HepG2 (cell line): ENCODE measurements around the gene SEMA4C. TPM values are rescaled to one million over a fixed set of nuclear protein-coding genes. Genes with fewer than 3 reads are reported as not detected.
A peak's percentile ranks its signal among the peaks of the same experiment; 100 is the strongest.

Experiments
- ATAC-seq: fragments of 200-7000 bp; cut with Tn5 transposase; 3 replicates; pipeline ENCODE4 v1.9.1; 2020; ENCODE audit warnings: mild to moderate bottlenecking, moderate library complexity
- BruUV-seq: library from RNA; stranded (reverse); fragments of 400-500 nt; replicated peaks from 2 replicates; lab custom pipeline; 2021; lab: Mats Ljungman, UMichigan
- CTCF ChIA-PET: fragments of 300-600 bp; formaldehyde crosslinking; extraction: SDS; loops from one replicate; lab custom pipeline; 2021; ENCODE audit warnings: low total read pairs, inconsistent platforms, low intra/inter-chr PET ratio; lab: Yijun Ruan, JAX
- POLR2A ChIA-PET: fragments of 350-600 bp; sonication (Branson Sonifier 250); formaldehyde crosslinking; loops from one replicate; lab custom pipeline; 2020; ENCODE audit warnings: antibody characterized with exemption, inconsistent platforms; lab: Yijun Ruan, JAX
- DNase-seq: peaks from one replicate; pipeline ENCODE4 v3.0.0-alpha.2; 2015; ENCODE audit warnings: low spot score
- FAIRE-seq: peaks from 3 replicates; lab custom pipeline; 2011; peaks lifted over from hg19 to GRCh38; lab: Jason Lieb, UNC
- H2AFZ ChIP-seq: one replicate; pipeline ENCODE4 v1.6.1; 2011; ENCODE audit warnings: low read length, inconsistent platforms
- H3K27ac ChIP-seq: fragments of 300-600 bp; 3 replicates; pipeline ENCODE4 v1.8.0; 2011; ENCODE audit warnings: mixed run types, mild to moderate bottlenecking, mixed read lengths, low read length, inconsistent platforms; ENCODE audit not compliant: insufficient read depth; ENCODE audit errors: extremely low read length
- H3K27me3 ChIP-seq, 2 experiments: fragments of 200-600 bp in 1 of 2; 2 replicates in 1 of 2; 3 replicates in 1 of 2; pipeline versions ENCODE4 v1.6.0 to v1.8.0; 2011; ENCODE audit warnings: low read length in 2 of 2, mild to moderate bottlenecking in 2 of 2, moderate library complexity in 2 of 2, inconsistent platforms in 1 of 2; ENCODE audit not compliant: insufficient read depth in 2 of 2, control insufficient read depth in 1 of 2
- H3K36me3 ChIP-seq, 2 experiments: fragments of 200-600 bp in 1 of 2; replicated peaks in 1 of 2; 2 replicates in 1 of 2; 3 replicates in 1 of 2; pipeline versions ENCODE4 v1.5.1 to v1.8.0; 2011; ENCODE audit warnings: low read length in 2 of 2, inconsistent platforms in 1 of 2; ENCODE audit not compliant: insufficient read depth in 2 of 2, control insufficient read depth in 1 of 2
- H3K4me1 ChIP-seq: 2 replicates; pipeline ENCODE4 v1.5.1; 2012; ENCODE audit warnings: low read length, inconsistent platforms; ENCODE audit not compliant: insufficient read depth
- H3K4me2 ChIP-seq: 2 replicates; pipeline ENCODE4 v1.6.0; 2011; ENCODE audit warnings: low read depth, low read length, inconsistent platforms
- H3K4me3 ChIP-seq, 3 experiments: fragments of 200-600 bp in 1 of 3; sonication (generic), shearing (Covaris generic) in 1 of 3; replicated peaks in 1 of 3; 2 replicates each; pipeline ENCODE4 v1.5.1; 2011 to 2016; ENCODE audit warnings: low read length in 3 of 3, inconsistent platforms in 2 of 3, low read depth in 2 of 3, mild to moderate bottlenecking in 2 of 3, control low read depth in 1 of 3, mixed read lengths in 1 of 3; ENCODE audit not compliant: insufficient read depth in 1 of 3
- H3K79me2 ChIP-seq: one replicate; pipeline ENCODE4 v1.6.1; 2011; ENCODE audit warnings: low read length, inconsistent platforms; ENCODE audit not compliant: insufficient read depth
- H3K9ac ChIP-seq: 2 replicates; pipeline ENCODE4 v1.6.0; 2011; ENCODE audit warnings: mild to moderate bottlenecking, low read depth, low read length, inconsistent platforms; ENCODE audit not compliant: insufficient read depth
- H3K9me3 ChIP-seq: 2 replicates; pipeline ENCODE4 v1.5.1; 2012; ENCODE audit warnings: mild to moderate bottlenecking, low read length
- H4K20me1 ChIP-seq: 2 replicates; pipeline ENCODE4 v1.6.0; 2011; ENCODE audit warnings: inconsistent platforms, mild to moderate bottlenecking, low read length, moderate library complexity; ENCODE audit not compliant: insufficient read depth
- CENPX ChIP-seq: sonication (generic); formaldehyde crosslinking; IDR thresholded peaks from 2 replicates; pipeline ENCODE4 v1.9.0; 2021; ENCODE audit warnings: mild to moderate bottlenecking, missing genetic modification reagents, moderate library complexity
- CSRNP2 ChIP-seq: sonication (generic); formaldehyde crosslinking; conservative IDR thresholded peaks from 2 replicates; pipeline ENCODE4 v1.8.0; 2022; ENCODE audit warnings: low read depth, missing genetic modification reagents
- ELF1 ChIP-seq: sonication (generic); formaldehyde crosslinking; IDR thresholded peaks from 2 replicates; pipeline ENCODE4 v1.4.0; 2020; ENCODE audit warnings: missing genetic modification reagents
- KDM2A ChIP-seq: sonication (generic); formaldehyde crosslinking; IDR thresholded peaks from 2 replicates; pipeline ENCODE4 v1.4.0; 2020; ENCODE audit warnings: low read depth, missing genetic modification reagents, borderline replicate concordance
- NCOA1 ChIP-seq: sonication (generic); formaldehyde crosslinking; IDR thresholded peaks from 2 replicates; pipeline ENCODE4 v1.9.0; 2021; ENCODE audit warnings: missing genetic modification reagents
- RBAK ChIP-seq: sonication (generic); formaldehyde crosslinking; IDR thresholded peaks from 2 replicates; pipeline ENCODE4 v1.5.1; 2020; ENCODE audit warnings: mild to moderate bottlenecking, missing genetic modification reagents
- SP4 ChIP-seq: sonication (generic); formaldehyde crosslinking; IDR thresholded peaks from 2 replicates; pipeline ENCODE4 v1.8.1; 2023; ENCODE audit warnings: mild to moderate bottlenecking, missing genetic modification reagents
- SPEN ChIP-seq: sonication (generic); formaldehyde crosslinking; IDR thresholded peaks from 2 replicates; pipeline ENCODE4 v1.5.1; 2020; ENCODE audit warnings: low read depth, mild to moderate bottlenecking, missing genetic modification reagents
- SRSF1 ChIP-seq: fragments of 200-400 bp; formaldehyde crosslinking; optimal IDR thresholded peaks from 2 replicates; pipeline ENCODE3; 2017; ENCODE audit warnings: mild to moderate bottlenecking, low read depth, low read length, moderate library complexity
- WGBS: methylation state at CpG from one replicate; pipeline ENCODE4 v1.1.6; 2017; ENCODE audit warnings: low lambda C conversion rate; 5-methylcytosine and 5-hydroxymethylcytosine counted together
- in situ Hi-C: cut with HindIII; loops from 2 replicates; pipeline ENCODE4 v1.10.0; 2017; ENCODE audit warnings: low pct_unique_long_range_greater_than_20kb; ENCODE audit not compliant: extremely low pct_ligation_motif_present
- intact Hi-C: fragments of 100-400 bp; cut with micrococcal nuclease; formaldehyde crosslinking; loops from one replicate; pipeline ENCODE4 v1.10.0; 2022; ENCODE audit not compliant: unreplicated experiment
- polyA plus RNA-seq, 8 experiments: library from polyadenylated mRNA; depleted of rRNA in 3 of 8; stranded (reverse) in 7 of 8; unstranded in 1 of 8; fragments of >200 nt; fragmentation: Illumina TruSeq in 4 of 8; extraction: Trizol in 4 of 8; gene quantifications; 2 replicates each; pipeline versions ENCODE4 v1.2.1 to v1.2.3, GENCODE V29; 2011 to 2016; ENCODE audit warnings: low read depth in 4 of 8, missing spikeins in 1 of 8, mixed read lengths in 1 of 8; ENCODE audit not compliant: insufficient read depth in 1 of 8
- total RNA-seq, 5 experiments: library from RNA; depleted of rRNA; stranded (reverse); fragments of >200 nt; fragmentation: Illumina TruSeq; extraction: Trizol; gene quantifications; 2 replicates each; pipeline ENCODE4 v1.2.3, GENCODE V29; 2016; ENCODE audit warnings: low read depth in 1 of 5
- TF ChIP-seq, protein P1 (sequence below): sonication (generic); formaldehyde crosslinking; IDR thresholded peaks from 2 replicates; pipeline ENCODE4 v1.5.0; 2020; ENCODE audit warnings: missing genetic modification reagents
- TF ChIP-seq, protein P2 (sequence below): sonication (generic); formaldehyde crosslinking; IDR thresholded peaks from 2 replicates; pipeline ENCODE4 v1.5.1; 2020; ENCODE audit warnings: missing genetic modification reagents, mild to moderate bottlenecking, borderline replicate concordance
- TF ChIP-seq, protein P3 (sequence below): sonication (generic); formaldehyde crosslinking; IDR thresholded peaks from 2 replicates; pipeline ENCODE4 v1.4.0; 2020; ENCODE audit warnings: low read depth, missing genetic modification reagents
- TF ChIP-seq, protein P4 (sequence below): sonication (generic); formaldehyde crosslinking; IDR thresholded peaks from 2 replicates; pipeline ENCODE4 v1.5.1; 2020; ENCODE audit warnings: mild to moderate bottlenecking, missing genetic modification reagents, moderate library complexity

Gene SEMA4C
- total and polyA plus RNA-seq, 2 of the 13 experiments (the other 11 are each of a cell fraction or from before 2014, with no cell fraction given) = 25.9 to 46.6 TPM

DNA sequence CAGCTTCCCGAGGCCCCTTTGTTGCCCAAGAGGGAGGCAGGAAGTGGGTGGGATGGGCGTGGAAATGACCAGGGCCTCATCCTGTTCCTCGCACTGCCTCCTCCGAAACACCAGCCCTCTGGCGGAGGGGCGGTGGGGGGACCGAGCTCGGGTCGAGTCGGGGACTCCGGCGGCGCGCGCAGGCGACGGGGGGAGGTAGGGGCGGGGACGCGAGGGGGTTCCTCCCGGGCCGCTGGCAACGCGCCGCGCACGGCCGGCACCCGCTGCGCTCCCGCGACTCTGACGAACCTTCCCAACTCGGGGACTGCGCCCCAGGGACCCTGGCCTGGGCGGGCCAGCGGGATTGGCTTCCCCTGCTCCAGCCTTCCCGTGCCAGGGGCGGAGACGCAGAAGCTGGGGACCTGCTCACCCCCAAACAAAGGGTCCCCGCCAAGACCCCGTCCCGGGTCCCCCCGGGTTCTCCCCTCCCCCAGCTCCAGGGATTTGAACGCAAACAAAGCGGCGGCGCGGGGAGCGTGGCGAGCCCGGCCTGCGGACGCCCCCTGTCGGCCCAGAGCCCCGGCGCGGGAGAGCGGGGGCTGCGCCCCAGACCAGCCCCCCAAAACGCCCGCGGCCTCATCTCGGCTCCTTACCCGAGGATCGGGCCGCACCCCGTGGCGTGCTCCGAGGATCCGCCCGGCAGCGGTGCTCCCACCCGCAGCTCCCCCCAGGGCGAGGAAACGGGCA is 1.2 kb downstream of the SEMA4C start:
- Histone ChIP-seq H3K4me2 (peak overlapping the region; percentile 92), H3K9ac (peak overlapping the region; percentile 98), H3K27ac (peak overlapping the region; percentile 96), H3K27me3 (peaks cover under 1 to 22% of the 10 kb centered on the region in 2 experiments; a peak in 4 of 5 replicates), H3K4me3 (peak overlapping the region; percentile 81 to 100 (median 93)), H3K9me3 (no peaks in the 10 kb centered on the region), H4K20me1 (no peaks in the 10 kb centered on the region), H3K4me1 (peaks cover 35% of the 10 kb centered on the region), H2AFZ (no peak overlapping the region), H3K79me2 (peaks cover 23% of the 10 kb centered on the region), H3K36me3 (peaks cover 27 to 36% of the 10 kb centered on the region in 2 experiments)
- intact Hi-C loops = no loop called here
- POLR2A ChIA-PET = interaction anchor here (0.7 to 5.9 kb wide), 16 partner anchors 11 to 607 kb away, joined by 3 to 152 read pairs (median 4); partner anchors contain the start of genes ANKRD23, ANKRD36, ANKRD39 and CNNM3
- in situ Hi-C loops = no loop called here
- under 1% methylated on average over 22 of the region's 76 CpGs for WGBS
- CTCF ChIA-PET = interaction anchor here (2.0 kb wide), 1 partner anchor 11 kb away, joined by 17 read pairs; the partner anchor contains the start of gene ANKRD39
- peak; percentile 36 for FAIRE-seq
- ATAC-seq = peak; percentile 79
- TSS peak; percentile 72 for BruUV-seq
- peak; percentile 95 for DNase-seq
- TF ChIP-seq CENPX (CRISPR knock-in tag) (no peak), SPEN (CRISPR knock-in tag) (peak; percentile 51; the same call in 1 of the 2 replicates), SP4 (CRISPR knock-in tag) (peak; percentile 69; the same call in 1 of the 2 replicates), NCOA1 (no peak), SRSF1 (peak; percentile 27), RBAK (CRISPR knock-in tag) (no peak), ELF1 (peak; percentile 80), CSRNP2 (CRISPR knock-in tag) (peak; percentile 40; the same call in 1 of the 2 replicates), KDM2A (peak; percentile 61; the same call in 1 of the 2 replicates)
- TF ChIP-seq, protein P1, sequence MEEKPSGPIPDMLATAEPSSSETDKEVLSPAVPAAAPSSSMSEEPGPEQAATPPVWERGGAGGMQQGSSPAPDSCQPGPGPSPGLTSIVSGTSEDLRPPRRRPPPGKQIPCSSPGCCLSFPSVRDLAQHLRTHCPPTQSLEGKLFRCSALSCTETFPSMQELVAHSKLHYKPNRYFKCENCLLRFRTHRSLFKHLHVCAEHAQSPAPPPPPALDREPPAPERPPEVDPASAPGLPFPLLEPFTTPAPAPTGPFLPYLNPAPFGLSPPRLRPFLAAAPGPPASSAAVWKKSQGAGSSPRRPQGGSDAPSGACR (CRISPR knock-in tag) = peak; percentile 75; the same call in 1 of the 2 replicates
- TF ChIP-seq, protein P2, sequence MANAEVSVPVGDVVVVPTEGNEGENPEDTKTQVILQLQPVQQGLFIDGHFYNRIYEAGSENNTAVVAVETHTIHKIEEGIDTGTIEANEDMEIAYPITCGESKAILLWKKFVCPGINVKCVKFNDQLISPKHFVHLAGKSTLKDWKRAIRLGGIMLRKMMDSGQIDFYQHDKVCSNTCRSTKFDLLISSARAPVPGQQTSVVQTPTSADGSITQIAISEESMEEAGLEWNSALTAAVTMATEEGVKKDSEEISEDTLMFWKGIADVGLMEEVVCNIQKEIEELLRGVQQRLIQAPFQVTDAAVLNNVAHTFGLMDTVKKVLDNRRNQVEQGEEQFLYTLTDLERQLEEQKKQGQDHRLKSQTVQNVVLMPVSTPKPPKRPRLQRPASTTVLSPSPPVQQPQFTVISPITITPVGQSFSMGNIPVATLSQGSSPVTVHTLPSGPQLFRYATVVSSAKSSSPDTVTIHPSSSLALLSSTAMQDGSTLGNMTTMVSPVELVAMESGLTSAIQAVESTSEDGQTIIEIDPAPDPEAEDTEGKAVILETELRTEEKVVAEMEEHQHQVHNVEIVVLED (CRISPR knock-in tag) = peak; percentile 28; the same call in 1 of the 2 replicates
- TF ChIP-seq, protein P3, sequence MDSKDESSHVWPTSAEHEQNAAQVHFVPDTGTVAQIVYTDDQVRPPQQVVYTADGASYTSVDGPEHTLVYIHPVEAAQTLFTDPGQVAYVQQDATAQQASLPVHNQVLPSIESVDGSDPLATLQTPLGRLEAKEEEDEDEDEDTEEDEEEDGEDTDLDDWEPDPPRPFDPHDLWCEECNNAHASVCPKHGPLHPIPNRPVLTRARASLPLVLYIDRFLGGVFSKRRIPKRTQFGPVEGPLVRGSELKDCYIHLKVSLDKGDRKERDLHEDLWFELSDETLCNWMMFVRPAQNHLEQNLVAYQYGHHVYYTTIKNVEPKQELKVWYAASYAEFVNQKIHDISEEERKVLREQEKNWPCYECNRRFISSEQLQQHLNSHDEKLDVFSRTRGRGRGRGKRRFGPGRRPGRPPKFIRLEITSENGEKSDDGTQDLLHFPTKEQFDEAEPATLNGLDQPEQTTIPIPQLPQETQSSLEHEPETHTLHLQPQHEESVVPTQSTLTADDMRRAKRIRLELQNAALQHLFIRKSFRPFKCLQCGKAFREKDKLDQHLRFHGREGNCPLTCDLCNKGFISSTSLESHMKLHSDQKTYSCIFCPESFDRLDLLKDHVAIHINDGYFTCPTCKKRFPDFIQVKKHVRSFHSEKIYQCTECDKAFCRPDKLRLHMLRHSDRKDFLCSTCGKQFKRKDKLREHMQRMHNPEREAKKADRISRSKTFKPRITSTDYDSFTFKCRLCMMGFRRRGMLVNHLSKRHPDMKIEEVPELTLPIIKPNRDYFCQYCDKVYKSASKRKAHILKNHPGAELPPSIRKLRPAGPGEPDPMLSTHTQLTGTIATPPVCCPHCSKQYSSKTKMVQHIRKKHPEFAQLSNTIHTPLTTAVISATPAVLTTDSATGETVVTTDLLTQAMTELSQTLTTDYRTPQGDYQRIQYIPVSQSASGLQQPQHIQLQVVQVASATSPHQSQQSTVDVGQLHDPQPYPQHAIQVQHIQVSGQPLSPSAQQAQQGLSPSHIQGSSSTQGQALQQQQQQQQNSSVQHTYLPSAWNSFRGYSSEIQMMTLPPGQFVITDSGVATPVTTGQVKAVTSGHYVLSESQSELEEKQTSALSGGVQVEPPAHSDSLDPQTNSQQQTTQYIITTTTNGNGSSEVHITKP (CRISPR knock-in tag) = peak; percentile 44; the same call in 1 of the 2 replicates
- TF ChIP-seq, protein P4, sequence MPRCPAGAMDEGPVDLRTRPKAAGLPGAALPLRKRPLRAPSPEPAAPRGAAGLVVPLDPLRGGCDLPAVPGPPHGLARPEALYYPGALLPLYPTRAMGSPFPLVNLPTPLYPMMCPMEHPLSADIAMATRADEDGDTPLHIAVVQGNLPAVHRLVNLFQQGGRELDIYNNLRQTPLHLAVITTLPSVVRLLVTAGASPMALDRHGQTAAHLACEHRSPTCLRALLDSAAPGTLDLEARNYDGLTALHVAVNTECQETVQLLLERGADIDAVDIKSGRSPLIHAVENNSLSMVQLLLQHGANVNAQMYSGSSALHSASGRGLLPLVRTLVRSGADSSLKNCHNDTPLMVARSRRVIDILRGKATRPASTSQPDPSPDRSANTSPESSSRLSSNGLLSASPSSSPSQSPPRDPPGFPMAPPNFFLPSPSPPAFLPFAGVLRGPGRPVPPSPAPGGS (CRISPR knock-in tag) = peak; percentile 48; the same call in 1 of the 2 replicates
